ENCODE measurements around the gene NUS1.
"Not testable (repeated sequence)": the region's sequence is repeated elsewhere in the genome, so short reads cannot be mapped to it uniquely, and the experiment has no call there.

Gene NUS1

DNA sequence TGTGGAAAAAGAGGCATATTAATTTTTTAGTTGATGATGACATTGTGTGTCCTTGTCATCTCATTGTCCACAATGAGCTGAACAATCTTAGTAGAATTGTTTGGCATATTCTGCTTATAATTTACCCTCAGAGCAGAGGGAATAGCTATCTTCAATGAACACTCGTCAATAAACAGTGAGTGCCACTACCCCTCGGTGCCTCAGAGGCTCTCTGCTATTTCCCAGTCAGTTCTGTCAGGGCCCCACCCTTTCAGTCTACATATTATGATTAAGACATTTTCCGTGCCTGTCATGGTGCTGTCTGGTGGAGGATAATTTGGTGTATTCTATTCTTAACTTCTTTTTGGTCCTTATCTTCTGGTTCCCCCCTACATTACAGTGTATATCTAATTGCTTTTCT, 31.2 kb downstream of the NUS1 start:
- CTCF ChIA-PET: interaction anchor here (0.5 to 1.0 kb wide), 2 partner anchors 51 to 1273 kb away, joined by 3 read pairs; no protein-coding TSS in a partner anchor
- POLR2A ChIA-PET: interaction anchor here (0.5 kb wide), 1 partner anchor 274 kb away, joined by 4 read pairs; no protein-coding TSS in a partner anchor
- H3K36me3 ChIP-seq (ENCODE audit: control insufficient read depth in 2 of 2, insufficient read depth in 1 of 2, low read length in 2 of 2): peaks cover 5 to 55% of the 10 kb centered on the region in 2 experiments; a peak in 2 of 3 replicates
- no peaks in the 10 kb centered on the region for H3K9me3 ChIP-seq (ENCODE audit: control insufficient read depth, insufficient read depth, low read depth, low read length)
- no peak overlapping the region for H3K4me3 ChIP-seq (ENCODE audit: low read depth, low read length)
- H3K4me1 ChIP-seq (ENCODE audit: control insufficient read depth, insufficient read depth, low read length): no peaks in the 10 kb centered on the region
- H3K27ac ChIP-seq (ENCODE audit: extremely low read depth, low read depth, low read length): no peak overlapping the region
- TF ChIP-seq, protein P1, sequence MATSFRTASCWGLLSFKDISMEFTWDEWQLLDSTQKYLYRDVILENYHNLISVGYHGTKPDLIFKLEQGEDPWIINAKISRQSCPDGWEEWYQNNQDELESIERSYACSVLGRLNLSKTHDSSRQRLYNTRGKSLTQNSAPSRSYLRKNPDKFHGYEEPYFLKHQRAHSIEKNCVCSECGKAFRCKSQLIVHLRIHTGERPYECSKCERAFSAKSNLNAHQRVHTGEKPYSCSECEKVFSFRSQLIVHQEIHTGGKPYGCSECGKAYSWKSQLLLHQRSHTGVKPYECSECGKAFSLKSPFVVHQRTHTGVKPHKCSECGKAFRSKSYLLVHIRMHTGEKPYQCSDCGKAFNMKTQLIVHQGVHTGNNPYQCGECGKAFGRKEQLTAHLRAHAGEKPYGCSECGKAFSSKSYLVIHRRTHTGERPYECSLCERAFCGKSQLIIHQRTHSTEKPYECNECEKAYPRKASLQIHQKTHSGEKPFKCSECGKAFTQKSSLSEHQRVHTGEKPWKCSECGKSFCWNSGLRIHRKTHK (tag by site-specific recombination; IDR thresholded peaks at IDR 0.05): no peak
- TF ChIP-seq ZFP69B (tag by site-specific recombination; IDR thresholded peaks at IDR 0.05) (no peak), ZBTB1 (tag by site-specific recombination; IDR thresholded peaks at IDR 0.05) (no peak), ZNF362 (tag by site-specific recombination; IDR thresholded peaks at IDR 0.05) (no peak), ZNF747 (tag by site-specific recombination; IDR thresholded peaks at IDR 0.05) (no peak), SCRT1 (tag by site-specific recombination; IDR thresholded peaks at IDR 0.05; ENCODE audit: borderline replicate concordance) (no peak), YY2 (tag by site-specific recombination; IDR thresholded peaks at IDR 0.05) (no peak), ZNF280C (tag by site-specific recombination; IDR thresholded peaks at IDR 0.05) (no peak), SP7 (tag by site-specific recombination; IDR thresholded peaks at IDR 0.05) (no peak), EGR2 (tag by site-specific recombination; IDR thresholded peaks at IDR 0.05; ENCODE audit: low read depth) (no peak)

DNA sequence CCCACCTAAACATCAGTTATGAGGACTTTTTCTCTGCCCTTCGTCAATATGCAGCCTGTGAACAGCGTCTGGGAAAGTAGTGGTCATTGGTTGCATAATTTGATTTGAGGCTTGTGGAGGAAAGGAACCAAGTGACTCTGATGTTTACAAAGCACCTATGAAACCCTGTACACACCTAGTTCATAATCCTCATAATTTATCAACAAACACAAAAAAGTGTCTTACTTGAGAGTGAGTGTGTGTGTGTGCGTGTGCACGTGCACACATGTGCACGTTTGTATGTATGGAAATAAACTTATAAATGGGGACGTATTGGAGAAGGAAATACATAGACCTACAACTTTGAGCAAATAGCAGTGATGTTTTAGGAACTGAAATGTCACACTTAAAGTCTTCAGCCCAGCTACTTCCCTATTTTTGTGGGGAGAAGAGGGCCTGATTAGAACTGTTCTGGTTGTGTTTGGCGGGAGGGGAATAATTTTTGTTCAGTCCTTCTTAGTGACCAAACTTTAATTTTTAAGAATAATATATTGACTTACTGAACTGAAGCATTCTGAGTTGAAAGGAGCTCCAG, 31.8 kb downstream of the NUS1 start:
- POLR2A ChIA-PET; CTCF ChIA-PET; H3K4me1 ChIP-seq (ENCODE audit: control insufficient read depth, insufficient read depth, low read length); H3K4me3 ChIP-seq (ENCODE audit: low read depth, low read length); H3K9me3 ChIP-seq (ENCODE audit: control insufficient read depth, insufficient read depth, low read depth, low read length); H3K27ac ChIP-seq (ENCODE audit: extremely low read depth, low read depth, low read length): not testable (repeated sequence)
- peaks cover 5 to 55% of the 10 kb centered on the region in 2 experiments; a peak in 2 of 3 replicates for H3K36me3 ChIP-seq (ENCODE audit: control insufficient read depth in 2 of 2, insufficient read depth in 1 of 2, low read length in 2 of 2)

DNA sequence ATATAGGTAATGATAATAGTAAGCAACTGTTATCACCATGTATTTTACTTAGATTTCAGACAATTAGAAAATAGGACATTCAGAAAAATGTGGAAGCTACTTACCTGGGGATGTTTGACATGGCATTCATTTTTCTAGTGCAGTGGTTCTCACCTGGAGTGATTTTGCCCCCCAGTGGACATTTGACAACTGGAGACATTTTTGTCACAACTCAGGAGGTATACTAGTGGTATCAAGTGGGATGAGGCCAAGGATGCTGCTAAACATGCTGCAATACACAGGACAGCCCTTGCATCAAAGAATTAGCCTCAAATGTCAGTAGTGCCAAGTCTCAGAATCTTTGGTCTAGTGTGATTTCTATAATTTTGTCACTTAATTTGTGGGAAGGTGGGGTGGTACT, 36.1 kb downstream of the NUS1 start:
- no peak overlapping the region for H3K27ac ChIP-seq (ENCODE audit: extremely low read depth, low read depth, low read length)
- no peaks in the 10 kb centered on the region for H3K4me1 ChIP-seq (ENCODE audit: control insufficient read depth, insufficient read depth, low read length)
- TF ChIP-seq, protein P2, sequence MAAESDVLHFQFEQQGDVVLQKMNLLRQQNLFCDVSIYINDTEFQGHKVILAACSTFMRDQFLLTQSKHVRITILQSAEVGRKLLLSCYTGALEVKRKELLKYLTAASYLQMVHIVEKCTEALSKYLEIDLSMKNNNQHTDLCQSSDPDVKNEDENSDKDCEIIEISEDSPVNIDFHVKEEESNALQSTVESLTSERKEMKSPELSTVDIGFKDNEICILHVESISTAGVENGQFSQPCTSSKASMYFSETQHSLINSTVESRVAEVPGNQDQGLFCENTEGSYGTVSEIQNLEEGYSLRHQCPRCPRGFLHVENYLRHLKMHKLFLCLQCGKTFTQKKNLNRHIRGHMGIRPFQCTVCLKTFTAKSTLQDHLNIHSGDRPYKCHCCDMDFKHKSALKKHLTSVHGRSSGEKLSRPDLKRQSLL (tag by site-specific recombination; IDR thresholded peaks at IDR 0.05): no peak
- TF ChIP-seq ZNF654 (tag by site-specific recombination; IDR thresholded peaks at IDR 0.05; ENCODE audit: low read depth): 0 out of 2 replicates have a peak, but pooled peaks have one; percentile 4
- TF ChIP-seq EGR2 (tag by site-specific recombination; IDR thresholded peaks at IDR 0.05; ENCODE audit: low read depth): no peak
- peaks cover 0 to 12% of the 10 kb centered on the region in 2 experiments; a peak in 1 of 3 replicates for H3K36me3 ChIP-seq (ENCODE audit: control insufficient read depth in 2 of 2, insufficient read depth in 1 of 2, low read length in 2 of 2)
- no peak overlapping the region for H3K4me3 ChIP-seq (ENCODE audit: low read depth, low read length)
- H3K9me3 ChIP-seq (ENCODE audit: control insufficient read depth, insufficient read depth, low read depth, low read length): no peaks in the 10 kb centered on the region
- ChIA-PET POLR2A (no interaction called here), CTCF (interaction anchor here (0.6 to 0.8 kb wide), 2 partner anchors 18 to 152 kb away, joined by 3 to 5 read pairs; no protein-coding TSS in a partner anchor)
